DOHH2 (cell line): ENCODE results near the gene SIGLEC6.

Source experiments
- EZH2phosphoT487 ChIP-seq: fragments of 200-600 bp; sonication (generic); IDR thresholded peaks from 2 replicates; pipeline ENCODE4 v1.6.1; 2017; ENCODE audit warnings: borderline replicate concordance, mild to moderate bottlenecking, antibody characterized with exemption, low read length, moderate library complexity, mixed read lengths
- TF ChIP-seq, protein P1 (sequence below): fragments of 200-600 bp; sonication (generic); IDR thresholded peaks from one replicate; pipeline ENCODE4 v1.5.1; 2014; ENCODE audit warnings: antibody characterized with exemption, mild to moderate bottlenecking, low read depth, low read length; ENCODE audit not compliant: poor library complexity, severe bottlenecking

DNA sequence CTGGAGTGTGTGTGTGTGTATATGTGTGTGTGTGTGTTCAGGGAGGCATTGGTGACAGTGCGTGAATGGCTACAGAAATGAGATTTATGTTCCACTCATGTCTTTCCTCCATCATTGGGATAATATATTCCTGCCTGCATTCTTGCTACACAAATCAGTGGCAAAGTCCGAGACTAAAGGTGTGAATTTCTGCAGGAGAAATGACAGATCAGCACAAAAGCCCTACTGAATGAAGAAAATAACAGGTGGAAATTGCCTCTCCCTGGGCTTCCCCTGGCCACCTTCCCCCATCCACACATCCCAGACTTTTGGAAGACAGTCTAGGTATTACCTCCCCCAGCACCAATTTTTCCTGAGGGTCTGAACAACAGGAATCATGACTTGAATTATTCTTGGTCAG is 10.1 kb downstream of the SIGLEC6 start:
- TF ChIP-seq, protein P1, sequence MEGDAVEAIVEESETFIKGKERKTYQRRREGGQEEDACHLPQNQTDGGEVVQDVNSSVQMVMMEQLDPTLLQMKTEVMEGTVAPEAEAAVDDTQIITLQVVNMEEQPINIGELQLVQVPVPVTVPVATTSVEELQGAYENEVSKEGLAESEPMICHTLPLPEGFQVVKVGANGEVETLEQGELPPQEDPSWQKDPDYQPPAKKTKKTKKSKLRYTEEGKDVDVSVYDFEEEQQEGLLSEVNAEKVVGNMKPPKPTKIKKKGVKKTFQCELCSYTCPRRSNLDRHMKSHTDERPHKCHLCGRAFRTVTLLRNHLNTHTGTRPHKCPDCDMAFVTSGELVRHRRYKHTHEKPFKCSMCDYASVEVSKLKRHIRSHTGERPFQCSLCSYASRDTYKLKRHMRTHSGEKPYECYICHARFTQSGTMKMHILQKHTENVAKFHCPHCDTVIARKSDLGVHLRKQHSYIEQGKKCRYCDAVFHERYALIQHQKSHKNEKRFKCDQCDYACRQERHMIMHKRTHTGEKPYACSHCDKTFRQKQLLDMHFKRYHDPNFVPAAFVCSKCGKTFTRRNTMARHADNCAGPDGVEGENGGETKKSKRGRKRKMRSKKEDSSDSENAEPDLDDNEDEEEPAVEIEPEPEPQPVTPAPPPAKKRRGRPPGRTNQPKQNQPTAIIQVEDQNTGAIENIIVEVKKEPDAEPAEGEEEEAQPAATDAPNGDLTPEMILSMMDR = no peak
- TF ChIP-seq EZH2phosphoT487 = no peak
